PC-9 (cell line): ENCODE data around the gene PPP2R2C.

Source experiments
- EZH2 ChIP-seq: fragments of 200-600 bp; sonication (generic); IDR thresholded peaks from 2 replicates; pipeline ENCODE4 v1.8.0; 2017; ENCODE audit warnings: antibody characterized with exemption, low read depth
- TF ChIP-seq, protein P1 (sequence below): fragments of 200-600 bp; sonication (generic); conservative IDR thresholded peaks from 2 replicates; pipeline ENCODE4 v1.6.1; 2017; ENCODE audit warnings: mixed run types, antibody characterized with exemption, mild to moderate bottlenecking, moderate library complexity

DNA sequence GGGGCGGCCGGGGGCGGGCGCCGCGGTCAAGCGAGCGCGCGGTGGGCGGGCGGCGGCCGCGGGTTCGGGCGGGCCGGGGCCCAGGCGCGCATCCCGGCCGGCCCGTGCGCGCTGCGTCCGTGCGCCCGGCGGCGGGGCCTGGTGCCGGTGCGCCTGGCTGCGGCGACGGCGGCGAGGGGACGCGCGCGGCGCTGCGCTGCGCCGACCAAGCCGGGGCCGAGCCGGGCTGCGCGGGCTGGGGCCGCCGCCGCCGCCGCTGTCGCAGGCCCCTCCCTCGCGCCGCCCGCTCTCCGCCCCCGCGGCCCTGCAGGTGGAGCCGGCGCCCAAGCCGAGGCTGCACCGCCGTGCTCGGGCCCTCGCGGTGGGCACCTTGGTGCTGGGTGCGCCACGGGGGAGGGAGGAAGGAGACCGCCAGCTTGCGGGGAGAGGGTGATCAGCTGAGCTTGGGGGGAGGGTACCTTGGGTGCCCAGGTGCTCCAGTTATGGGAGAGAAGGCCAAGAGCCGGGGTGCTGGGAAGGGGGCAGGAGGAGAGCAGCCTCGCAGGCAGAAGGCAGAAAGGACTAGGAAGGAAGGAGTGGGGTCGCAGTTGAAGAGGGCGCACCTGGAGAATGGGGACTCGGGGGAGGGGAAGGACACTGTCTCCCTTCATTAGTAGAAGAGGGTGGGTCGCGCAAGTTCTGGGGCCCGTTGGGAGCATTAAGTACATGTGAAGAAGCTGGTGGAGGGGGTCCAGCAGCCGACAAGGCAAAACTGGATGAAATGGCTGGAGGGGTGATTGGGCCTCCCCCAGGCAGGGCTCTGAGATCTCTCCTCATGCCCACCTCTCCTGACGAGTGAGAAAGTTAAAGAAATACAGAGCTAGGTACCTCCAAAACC, at the start of gene PPP2R2C:
- TF ChIP-seq, protein P1, sequence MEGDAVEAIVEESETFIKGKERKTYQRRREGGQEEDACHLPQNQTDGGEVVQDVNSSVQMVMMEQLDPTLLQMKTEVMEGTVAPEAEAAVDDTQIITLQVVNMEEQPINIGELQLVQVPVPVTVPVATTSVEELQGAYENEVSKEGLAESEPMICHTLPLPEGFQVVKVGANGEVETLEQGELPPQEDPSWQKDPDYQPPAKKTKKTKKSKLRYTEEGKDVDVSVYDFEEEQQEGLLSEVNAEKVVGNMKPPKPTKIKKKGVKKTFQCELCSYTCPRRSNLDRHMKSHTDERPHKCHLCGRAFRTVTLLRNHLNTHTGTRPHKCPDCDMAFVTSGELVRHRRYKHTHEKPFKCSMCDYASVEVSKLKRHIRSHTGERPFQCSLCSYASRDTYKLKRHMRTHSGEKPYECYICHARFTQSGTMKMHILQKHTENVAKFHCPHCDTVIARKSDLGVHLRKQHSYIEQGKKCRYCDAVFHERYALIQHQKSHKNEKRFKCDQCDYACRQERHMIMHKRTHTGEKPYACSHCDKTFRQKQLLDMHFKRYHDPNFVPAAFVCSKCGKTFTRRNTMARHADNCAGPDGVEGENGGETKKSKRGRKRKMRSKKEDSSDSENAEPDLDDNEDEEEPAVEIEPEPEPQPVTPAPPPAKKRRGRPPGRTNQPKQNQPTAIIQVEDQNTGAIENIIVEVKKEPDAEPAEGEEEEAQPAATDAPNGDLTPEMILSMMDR = no peak
- no peak for TF ChIP-seq EZH2
